Tibial nerve (tissue), 4 donors: Measurements from ENCODE around the gene WDR83.

Source experiments
- EP300 ChIP-seq, 2 donors: sonication (generic); formaldehyde crosslinking; IDR thresholded peaks; one replicate each; pipeline ENCODE4 v1.6.1; 2017; ENCODE audit warnings: antibody characterized with exemption in 2 of 2, mild to moderate bottlenecking in 1 of 2
- POLR2A ChIP-seq, 2 donors: fragments of 450-650 bp; IDR thresholded peaks; one replicate each; pipeline ENCODE4 v1.6.1; 2017; ENCODE audit warnings: antibody characterized with exemption in 2 of 2, mild to moderate bottlenecking in 2 of 2, moderate library complexity in 2 of 2
- TF ChIP-seq, protein P1 (sequence below), 5 experiments: fragments of 200-600 bp in 3 of 5; fragments of 450-650 bp in 2 of 5; sonication (generic) in 3 of 5; IDR thresholded peaks; one replicate each; pipeline ENCODE4 v1.5.1; 2016 to 2019; ENCODE audit warnings: antibody characterized with exemption in 5 of 5, mild to moderate bottlenecking in 3 of 5, moderate library complexity in 2 of 5

DNA sequence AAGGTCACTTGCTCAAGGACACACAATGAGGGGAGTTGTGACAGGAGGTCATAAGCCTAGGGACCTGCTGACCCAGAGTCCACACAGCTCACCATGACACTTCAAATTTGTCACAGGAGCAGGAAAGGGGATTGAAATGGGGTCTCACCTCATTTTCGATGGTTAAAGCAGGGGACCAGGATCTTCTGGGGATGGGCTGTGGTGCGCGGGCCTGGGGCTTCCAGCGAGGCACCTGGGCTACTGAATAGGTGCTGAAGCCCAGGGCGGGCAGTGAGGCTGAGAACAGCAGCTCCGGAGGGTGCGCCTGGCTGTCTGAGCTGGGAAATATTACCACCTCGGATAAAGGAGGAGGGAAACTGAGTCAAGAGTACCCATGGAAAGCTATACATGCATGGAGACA lies 11.1 kb upstream of the WDR83 start:
- TF ChIP-seq, protein P1, sequence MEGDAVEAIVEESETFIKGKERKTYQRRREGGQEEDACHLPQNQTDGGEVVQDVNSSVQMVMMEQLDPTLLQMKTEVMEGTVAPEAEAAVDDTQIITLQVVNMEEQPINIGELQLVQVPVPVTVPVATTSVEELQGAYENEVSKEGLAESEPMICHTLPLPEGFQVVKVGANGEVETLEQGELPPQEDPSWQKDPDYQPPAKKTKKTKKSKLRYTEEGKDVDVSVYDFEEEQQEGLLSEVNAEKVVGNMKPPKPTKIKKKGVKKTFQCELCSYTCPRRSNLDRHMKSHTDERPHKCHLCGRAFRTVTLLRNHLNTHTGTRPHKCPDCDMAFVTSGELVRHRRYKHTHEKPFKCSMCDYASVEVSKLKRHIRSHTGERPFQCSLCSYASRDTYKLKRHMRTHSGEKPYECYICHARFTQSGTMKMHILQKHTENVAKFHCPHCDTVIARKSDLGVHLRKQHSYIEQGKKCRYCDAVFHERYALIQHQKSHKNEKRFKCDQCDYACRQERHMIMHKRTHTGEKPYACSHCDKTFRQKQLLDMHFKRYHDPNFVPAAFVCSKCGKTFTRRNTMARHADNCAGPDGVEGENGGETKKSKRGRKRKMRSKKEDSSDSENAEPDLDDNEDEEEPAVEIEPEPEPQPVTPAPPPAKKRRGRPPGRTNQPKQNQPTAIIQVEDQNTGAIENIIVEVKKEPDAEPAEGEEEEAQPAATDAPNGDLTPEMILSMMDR (IDR thresholded peaks at IDR 0.05) = no peak
- TF ChIP-seq POLR2A (IDR thresholded peaks at IDR 0.05) (no peak), EP300 (IDR thresholded peaks at IDR 0.05) (no peak)
